K562 (cell line): ENCODE results near the gene TTLL8. TPM values are rescaled to one million over a fixed set of nuclear protein-coding genes. Genes with fewer than 3 reads are reported as not detected.

ENCODE experiments used
- ATAC-seq: fragments of 200-7000 bp; cut with Tn5 transposase; 3 replicates; pipeline ENCODE4 v1.9.1; 2020; ENCODE audit warnings: moderate library complexity
- BruUV-seq: library from RNA; stranded (reverse); fragments of 400-500 nt; replicated peaks from 2 replicates; lab custom pipeline; 2021; lab: Mats Ljungman, UMichigan
- CTCF ChIA-PET: fragments of 300-600 bp; formaldehyde crosslinking; extraction: SDS; loops from one replicate; lab custom pipeline; 2021; ENCODE audit warnings: low intra/inter-chr PET ratio; lab: Yijun Ruan, JAX
- POLR2A ChIA-PET: fragments of 300-600, 350-650 bp; sonication (Branson Sonifier 250); formaldehyde crosslinking; extraction: SDS; loops from one replicate; lab custom pipeline; 2021; ENCODE audit warnings: antibody characterized with exemption, inconsistent platforms; lab: Yijun Ruan, JAX
- DNase-seq, 4 experiments: peaks; one replicate each; pipeline versions ENCODE4 v3.0.0 to v3.0.0-alpha.2; 2011 to 2018; ENCODE audit warnings: low spot score in 3 of 4, mixed read lengths in 3 of 4; ENCODE audit errors: extremely low read depth in 1 of 4
- FAIRE-seq: peaks from 2 replicates; lab custom pipeline; 2011; peaks lifted over from hg19 to GRCh38; lab: Jason Lieb, UNC
- H2AFZ ChIP-seq: 2 replicates; pipeline ENCODE4 v1.6.0; 2011; ENCODE audit warnings: low read depth, low read length, control low read depth, inconsistent platforms
- H3K27ac ChIP-seq: fragments of 200-600 bp; 3 replicates; pipeline ENCODE4 v1.8.0; 2011; ENCODE audit warnings: low read depth, mild to moderate bottlenecking, control low read depth, inconsistent platforms, low read length, moderate library complexity, mixed read lengths; ENCODE audit errors: extremely low read depth
- H3K27me3 ChIP-seq, 2 experiments: fragments of 300-600 bp in 1 of 2; 2 replicates in 1 of 2; 3 replicates in 1 of 2; pipeline versions ENCODE4 v1.6.0 to v1.8.0; 2011; ENCODE audit warnings: inconsistent platforms in 2 of 2, low read length in 2 of 2, mild to moderate bottlenecking in 1 of 2, mixed read lengths in 1 of 2, moderate library complexity in 1 of 2; ENCODE audit not compliant: control insufficient read depth in 2 of 2, insufficient read depth in 2 of 2
- H3K36me3 ChIP-seq: fragments of 300-600 bp; 3 replicates; pipeline ENCODE4 v1.8.0; 2011; ENCODE audit warnings: mild to moderate bottlenecking, low read length, inconsistent platforms; ENCODE audit not compliant: control insufficient read depth, insufficient read depth
- H3K4me1 ChIP-seq, 2 experiments: fragments of 200-600 bp in 1 of 2; replicated peaks in 1 of 2; 2 replicates in 1 of 2; 3 replicates in 1 of 2; pipeline versions ENCODE4 v1.5.1 to v1.8.0; 2011; ENCODE audit warnings: inconsistent platforms in 2 of 2, low read length in 2 of 2, mild to moderate bottlenecking in 1 of 2, mixed read lengths in 1 of 2, moderate library complexity in 1 of 2; ENCODE audit not compliant: control insufficient read depth in 2 of 2, insufficient read depth in 2 of 2
- H3K4me2 ChIP-seq: 2 replicates; pipeline ENCODE4 v1.6.1; 2011; ENCODE audit warnings: low read length, control low read depth, inconsistent platforms, mixed read lengths; ENCODE audit not compliant: insufficient read depth
- H3K4me3 ChIP-seq: fragments of 200-600 bp; sonication (generic), shearing (Covaris generic); 2 replicates; pipeline ENCODE4 v1.5.1; 2016; ENCODE audit warnings: control low read depth, inconsistent platforms
- H3K79me2 ChIP-seq: fragments of 200-600 bp; 3 replicates; pipeline ENCODE4 v1.8.0; 2011; ENCODE audit warnings: low read length, inconsistent platforms; ENCODE audit not compliant: control insufficient read depth, insufficient read depth
- H3K9ac ChIP-seq, 2 experiments: 2 replicates each; pipeline versions ENCODE4 v1.6.0 to v1.6.1; 2011; ENCODE audit warnings: low read depth in 2 of 2, low read length in 2 of 2, control low read depth in 1 of 2, inconsistent platforms in 1 of 2, mild to moderate bottlenecking in 1 of 2, mixed read lengths in 1 of 2; ENCODE audit not compliant: insufficient read depth in 1 of 2
- H3K9me1 ChIP-seq: one replicate; pipeline ENCODE4 v1.6.0; 2011; ENCODE audit warnings: inconsistent platforms, mild to moderate bottlenecking, low read length, moderate library complexity; ENCODE audit not compliant: control insufficient read depth, insufficient read depth
- H3K9me3 ChIP-seq: replicated peaks from 2 replicates; pipeline ENCODE4 v1.5.1; 2011; ENCODE audit warnings: low read depth, low read length, inconsistent platforms; ENCODE audit not compliant: control insufficient read depth, insufficient read depth
- H4K20me1 ChIP-seq: replicated peaks from 2 replicates; pipeline ENCODE4 v1.6.1; 2011; ENCODE audit warnings: low read length, inconsistent platforms, mixed read lengths; ENCODE audit not compliant: control insufficient read depth, insufficient read depth
- DPF2 ChIP-seq: fragments of 450-650 bp; IDR thresholded peaks from 2 replicates; pipeline ENCODE4 v1.6.1; 2016
- ELF1 ChIP-seq: fragments of 200-800 bp; sonication (Bioruptor generic); IDR thresholded peaks from 2 replicates; pipeline ENCODE4 v1.6.1; 2016; ENCODE audit warnings: missing genetic modification characterization, missing compliant biosample characterization
- ESRRB ChIP-seq: fragments of 250-450 bp; sonication (Bioruptor Pico); IDR thresholded peaks from 2 replicates; pipeline ENCODE4 v1.5.0; 2020; ENCODE audit warnings: mild to moderate bottlenecking, moderate library complexity, borderline replicate concordance
- FOXO4 ChIP-seq: fragments of 450-650 bp; formaldehyde crosslinking; IDR thresholded peaks from 2 replicates; pipeline ENCODE4 v1.4.0; 2020; ENCODE audit warnings: mild to moderate bottlenecking, moderate library complexity
- POLR2H ChIP-seq: IDR thresholded peaks from 2 replicates; pipeline ENCODE4 v1.6.1; 2016; ENCODE audit warnings: missing genetic modification characterization, low read depth, mild to moderate bottlenecking, control low read depth, missing compliant biosample characterization, moderate library complexity
- UBTF ChIP-seq, 2 experiments: IDR thresholded peaks; 2 replicates each; pipeline ENCODE4 v1.6.1; 2012; ENCODE audit warnings: improper control_type of control experiment in 2 of 2, low read depth in 2 of 2, low read length in 2 of 2, borderline replicate concordance in 1 of 2
- ZKSCAN8 ChIP-seq: fragments of 200-800 bp; sonication (Bioruptor generic); IDR thresholded peaks from 2 replicates; pipeline ENCODE4 v1.6.1; 2016; ENCODE audit warnings: missing genetic modification characterization, missing compliant biosample characterization
- ZNF668 ChIP-seq: fragments of 250-450 bp; sonication (Bioruptor Pico); IDR thresholded peaks from 2 replicates; pipeline ENCODE4 v1.8.0; 2022; ENCODE audit warnings: mild to moderate bottlenecking, inconsistent platforms
- WGBS: fragments of 100-300 bp; shearing (Covaris generic); methylation state at CpG from one replicate; pipeline ENCODE4 v1.1.6; 2016; ENCODE audit warnings: low coverage, mixed read lengths; ENCODE audit not compliant: insufficient coverage; ENCODE audit errors: missing lambda C conversion rate; 5-methylcytosine and 5-hydroxymethylcytosine counted together
- in situ Hi-C: fragments of 300-500 bp; cut with MboI; formaldehyde crosslinking; loops from 4 replicates; pipeline ENCODE4 v1.15.0; 2018; ENCODE audit warnings: inconsistent platforms, mixed read lengths
- intact Hi-C: fragments of 100-400 bp; cut with micrococcal nuclease; formaldehyde crosslinking; loops from 2 replicates; pipeline ENCODE4 v1.14.2; 2022
- polyA plus RNA-seq, 8 experiments: library from polyadenylated mRNA; depleted of rRNA in 4 of 8; stranded (reverse) in 5 of 8; unstranded in 3 of 8; fragments of >200 nt; fragmentation: Nextera tagmentation in 2 of 8; fragmentation: Illumina TruSeq in 1 of 8; extraction: Ambion mirVana in 2 of 8; extraction: Trizol in 1 of 8; gene quantifications; 2 replicates each; pipeline versions ENCODE4 v1.2.1 to v1.2.3, GENCODE V29; 2011 to 2014; ENCODE audit warnings: inconsistent platforms in 1 of 8, missing spikeins in 1 of 8
- total RNA-seq, 7 experiments: library from RNA; depleted of rRNA in 6 of 7; stranded (reverse); fragments of >200 nt in 6 of 7; fragmentation: Illumina TruSeq in 2 of 7; extraction: Trizol in 2 of 7; gene quantifications; 2 replicates each; pipeline versions ENCODE4 v1.2.1 to v1.2.3, GENCODE V29; 2011 to 2021; ENCODE audit warnings: low replicate concordance in 1 of 7
- TF ChIP-seq, protein P1 (sequence below): fragments of 200-800 bp; sonication (Bioruptor generic); IDR thresholded peaks from 2 replicates; pipeline ENCODE4 v1.6.1; 2017; ENCODE audit warnings: missing genetic modification characterization, missing compliant biosample characterization
- TF ChIP-seq, protein P2 (sequence below): fragments of 450-650 bp; formaldehyde crosslinking; IDR thresholded peaks from 2 replicates; pipeline ENCODE4 v1.4.0; 2020; ENCODE audit warnings: mild to moderate bottlenecking, moderate library complexity
- TF ChIP-seq, protein P3 (sequence below): fragments of 450-650 bp; formaldehyde crosslinking; IDR thresholded peaks from 2 replicates; pipeline ENCODE4 v1.4.0; 2020; ENCODE audit warnings: mild to moderate bottlenecking

Gene TTLL8
- total and polyA plus RNA-seq, 9 of the 15 experiments (the other 6 are each of a cell fraction or from before 2014, with no cell fraction given) = not detected

DNA sequence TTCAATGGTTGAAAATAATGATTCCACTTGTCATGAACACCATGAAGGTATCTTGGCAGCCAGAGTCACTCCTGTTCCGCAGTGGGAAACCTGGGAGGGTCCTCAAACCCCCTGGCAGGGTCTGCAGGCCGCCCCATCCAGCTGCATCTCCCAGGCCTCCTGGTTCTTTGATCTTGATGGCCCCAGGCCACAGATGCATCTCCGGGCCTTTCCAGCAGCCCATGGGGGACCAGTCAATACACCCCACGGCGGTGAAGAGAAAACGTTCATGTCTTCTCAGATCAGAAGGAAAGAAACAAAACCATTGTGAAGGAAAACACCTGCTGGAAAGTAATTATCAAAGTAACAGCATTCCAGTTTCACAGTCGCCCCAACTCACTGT lies 1.8 kb upstream of the TTLL8 start:
- H3K27ac ChIP-seq = no peak overlapping the region
- no peaks in the 10 kb centered on the region for H3K79me2 ChIP-seq
- POLR2A ChIA-PET = interaction anchor here (0.7 to 1.1 kb wide), 2 partner anchors 9 to 93 kb away, joined by 3 read pairs; no protein-coding TSS in a partner anchor
- no peak overlapping the region for H3K9ac ChIP-seq
- no peak for FAIRE-seq
- no TSS peak for BruUV-seq
- TF ChIP-seq FOXO4 (CRISPR knock-in tag) (no peak), ZKSCAN8 (CRISPR knock-in tag) (no peak), DPF2 (no peak), UBTF (IDR thresholded peaks at IDR 0.05; ENCODE audit: borderline replicate concordance in 1 of 2, low read depth in 2 of 2, low read length in 2 of 2) (no peak), ZNF668 (CRISPR knock-in tag) (no peak), POLR2H (tag) (no peak), ESRRB (no peak), ELF1 (tag) (no peak)
- TF ChIP-seq, protein P1, sequence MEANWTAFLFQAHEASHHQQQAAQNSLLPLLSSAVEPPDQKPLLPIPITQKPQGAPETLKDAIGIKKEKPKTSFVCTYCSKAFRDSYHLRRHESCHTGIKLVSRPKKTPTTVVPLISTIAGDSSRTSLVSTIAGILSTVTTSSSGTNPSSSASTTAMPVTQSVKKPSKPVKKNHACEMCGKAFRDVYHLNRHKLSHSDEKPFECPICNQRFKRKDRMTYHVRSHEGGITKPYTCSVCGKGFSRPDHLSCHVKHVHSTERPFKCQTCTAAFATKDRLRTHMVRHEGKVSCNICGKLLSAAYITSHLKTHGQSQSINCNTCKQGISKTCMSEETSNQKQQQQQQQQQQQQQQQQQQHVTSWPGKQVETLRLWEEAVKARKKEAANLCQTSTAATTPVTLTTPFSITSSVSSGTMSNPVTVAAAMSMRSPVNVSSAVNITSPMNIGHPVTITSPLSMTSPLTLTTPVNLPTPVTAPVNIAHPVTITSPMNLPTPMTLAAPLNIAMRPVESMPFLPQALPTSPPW (CRISPR knock-in tag) = no peak
- TF ChIP-seq, protein P2, sequence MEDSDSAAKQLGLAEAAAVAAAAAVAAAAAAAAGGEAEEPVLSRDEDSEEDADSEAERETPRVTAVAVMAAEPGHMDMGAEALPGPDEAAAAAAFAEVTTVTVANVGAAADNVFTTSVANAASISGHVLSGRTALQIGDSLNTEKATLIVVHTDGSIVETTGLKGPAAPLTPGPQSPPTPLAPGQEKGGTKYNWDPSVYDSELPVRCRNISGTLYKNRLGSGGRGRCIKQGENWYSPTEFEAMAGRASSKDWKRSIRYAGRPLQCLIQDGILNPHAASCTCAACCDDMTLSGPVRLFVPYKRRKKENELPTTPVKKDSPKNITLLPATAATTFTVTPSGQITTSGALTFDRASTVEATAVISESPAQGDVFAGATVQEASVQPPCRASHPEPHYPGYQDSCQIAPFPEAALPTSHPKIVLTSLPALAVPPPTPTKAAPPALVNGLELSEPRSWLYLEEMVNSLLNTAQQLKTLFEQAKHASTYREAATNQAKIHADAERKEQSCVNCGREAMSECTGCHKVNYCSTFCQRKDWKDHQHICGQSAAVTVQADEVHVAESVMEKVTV (CRISPR knock-in tag) = no peak
- TF ChIP-seq, protein P3, sequence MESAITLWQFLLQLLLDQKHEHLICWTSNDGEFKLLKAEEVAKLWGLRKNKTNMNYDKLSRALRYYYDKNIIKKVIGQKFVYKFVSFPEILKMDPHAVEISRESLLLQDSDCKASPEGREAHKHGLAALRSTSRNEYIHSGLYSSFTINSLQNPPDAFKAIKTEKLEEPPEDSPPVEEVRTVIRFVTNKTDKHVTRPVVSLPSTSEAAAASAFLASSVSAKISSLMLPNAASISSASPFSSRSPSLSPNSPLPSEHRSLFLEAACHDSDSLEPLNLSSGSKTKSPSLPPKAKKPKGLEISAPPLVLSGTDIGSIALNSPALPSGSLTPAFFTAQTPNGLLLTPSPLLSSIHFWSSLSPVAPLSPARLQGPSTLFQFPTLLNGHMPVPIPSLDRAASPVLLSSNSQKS = no peak
- peaks cover 5 to 9% of the 10 kb centered on the region in 2 experiments; a peak in 2 of 5 replicates for H3K27me3 ChIP-seq
- no peaks in the 10 kb centered on the region for H3K9me1 ChIP-seq
- H4K20me1 ChIP-seq = no peaks in the 10 kb centered on the region
- no peak for DNase-seq
- no peak overlapping the region for H3K4me2 ChIP-seq
- intact Hi-C loops (no loop called here), in situ Hi-C loops (no loop called here)
- H3K9me3 ChIP-seq = no peaks in the 10 kb centered on the region
- no peak overlapping the region for H2AFZ ChIP-seq
- WGBS = 61% methylated on average over 7 of the region's 7 CpGs
- CTCF ChIA-PET = no interaction called here
- peaks cover 0 to 39% of the 10 kb centered on the region in 2 experiments; a peak in 4 of 5 replicates for H3K4me1 ChIP-seq
- no peak overlapping the region for H3K4me3 ChIP-seq
- H3K36me3 ChIP-seq = no peaks in the 10 kb centered on the region
- no peak for ATAC-seq
